Measurements from ENCODE around the gene M1AP. TPM values are rescaled to one million over a fixed set of nuclear protein-coding genes. Genes with fewer than 3 reads are reported as not detected.
A peak's percentile ranks its signal among the peaks of the same experiment; 100 is the strongest.

Gene M1AP
- total RNA-seq, 1 donor from 2014 or later = 2.5 TPM

DNA sequence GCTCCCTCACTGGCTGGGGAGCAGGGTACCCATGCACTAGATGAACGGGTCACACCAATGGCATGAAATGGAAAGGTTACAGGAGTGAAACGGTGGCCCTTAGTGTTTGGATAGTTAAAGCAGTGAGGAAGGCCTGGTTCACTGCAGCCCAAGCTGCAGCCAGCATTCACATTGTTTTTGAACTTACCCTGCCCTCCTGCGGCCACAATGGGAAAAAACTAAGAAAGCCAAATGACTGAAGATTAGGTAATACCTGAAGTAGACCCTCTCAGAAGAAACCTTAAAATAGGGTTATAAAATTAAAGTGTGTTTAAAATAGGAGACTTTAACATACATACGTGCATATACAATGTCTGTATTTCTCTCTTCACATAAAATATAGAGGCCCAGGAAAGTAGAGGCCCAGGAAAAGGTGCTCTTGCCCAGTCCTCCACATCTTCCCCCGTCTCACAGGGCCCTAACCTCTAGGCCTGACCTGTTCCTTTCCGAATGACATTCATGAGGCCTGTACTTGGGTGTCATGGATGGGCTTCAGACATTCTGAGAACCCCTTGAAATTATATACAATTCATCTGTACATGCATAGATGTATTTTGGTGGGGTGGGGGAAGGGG, 60.4 kb downstream of the M1AP start:
- no peak for DNase-seq (ENCODE audit: low read depth)
- H3K4me3 ChIP-seq (ENCODE audit: low read depth, low read length) = no peak overlapping the region
- TF ChIP-seq, protein P1, sequence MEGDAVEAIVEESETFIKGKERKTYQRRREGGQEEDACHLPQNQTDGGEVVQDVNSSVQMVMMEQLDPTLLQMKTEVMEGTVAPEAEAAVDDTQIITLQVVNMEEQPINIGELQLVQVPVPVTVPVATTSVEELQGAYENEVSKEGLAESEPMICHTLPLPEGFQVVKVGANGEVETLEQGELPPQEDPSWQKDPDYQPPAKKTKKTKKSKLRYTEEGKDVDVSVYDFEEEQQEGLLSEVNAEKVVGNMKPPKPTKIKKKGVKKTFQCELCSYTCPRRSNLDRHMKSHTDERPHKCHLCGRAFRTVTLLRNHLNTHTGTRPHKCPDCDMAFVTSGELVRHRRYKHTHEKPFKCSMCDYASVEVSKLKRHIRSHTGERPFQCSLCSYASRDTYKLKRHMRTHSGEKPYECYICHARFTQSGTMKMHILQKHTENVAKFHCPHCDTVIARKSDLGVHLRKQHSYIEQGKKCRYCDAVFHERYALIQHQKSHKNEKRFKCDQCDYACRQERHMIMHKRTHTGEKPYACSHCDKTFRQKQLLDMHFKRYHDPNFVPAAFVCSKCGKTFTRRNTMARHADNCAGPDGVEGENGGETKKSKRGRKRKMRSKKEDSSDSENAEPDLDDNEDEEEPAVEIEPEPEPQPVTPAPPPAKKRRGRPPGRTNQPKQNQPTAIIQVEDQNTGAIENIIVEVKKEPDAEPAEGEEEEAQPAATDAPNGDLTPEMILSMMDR (conservative IDR thresholded peaks at IDR 0.05; ENCODE audit: low read depth, low read length) = peak; percentile 72

DNA sequence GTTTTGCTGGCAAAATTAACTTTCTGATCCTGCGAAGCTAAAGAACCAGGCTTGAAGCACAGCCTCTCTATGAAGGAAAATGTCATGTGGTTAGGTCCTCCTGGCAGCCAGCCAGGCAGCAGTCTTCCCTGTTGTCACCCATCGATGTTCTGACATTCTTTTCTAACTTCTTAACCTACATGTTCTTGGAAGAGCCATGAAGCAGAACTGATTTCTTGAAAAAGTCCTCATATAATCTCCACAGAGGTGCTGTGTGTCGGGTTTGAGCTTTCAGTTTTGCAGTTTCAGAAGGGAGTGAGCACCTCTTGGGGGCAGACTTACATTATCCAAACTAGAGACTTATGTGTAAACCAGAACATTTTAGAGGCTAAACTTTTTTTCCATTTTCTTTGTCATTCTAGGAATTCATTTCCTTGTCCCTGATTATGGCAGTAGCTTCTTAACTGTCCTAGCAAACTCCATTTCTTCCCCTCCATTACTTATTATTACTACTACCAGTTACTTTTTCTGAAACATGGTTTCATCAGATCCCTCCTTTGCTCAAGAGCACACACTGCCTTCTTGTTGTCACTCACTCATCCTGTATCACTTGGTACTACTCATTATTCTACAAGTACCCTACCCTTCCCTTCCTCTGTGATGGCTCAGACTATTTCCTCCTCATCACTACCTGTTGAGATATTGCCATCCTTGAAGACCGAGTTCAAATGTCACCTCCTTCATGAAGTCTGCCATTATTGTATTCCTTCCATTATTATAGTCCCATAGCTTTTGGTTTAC, 62.5 kb downstream of the M1AP start:
- DNase-seq (ENCODE audit: low read depth) = no peak

GRCh38 chr2:74584088-74584645, 64.0 kb downstream of the M1AP start:
- DNase-seq (ENCODE audit: low read depth) = no peak
- TF ChIP-seq, protein P1 (conservative IDR thresholded peaks at IDR 0.05; ENCODE audit: low read depth, low read length) = no peak
- H3K4me3 ChIP-seq (ENCODE audit: low read depth, low read length) = no peak overlapping the region

More for the DNA sequence above, 62.5 kb downstream of the M1AP start:
- no peak overlapping the region for H3K4me3 ChIP-seq (ENCODE audit: low read depth, low read length)
- TF ChIP-seq, protein P1 (conservative IDR thresholded peaks at IDR 0.05; ENCODE audit: low read depth, low read length) = no peak

GRCh38 chr2:74583504-74583903, 64.6 kb downstream of the M1AP start:
- no peak overlapping the region for H3K4me3 ChIP-seq (ENCODE audit: low read depth, low read length)
- TF ChIP-seq, protein P1 (conservative IDR thresholded peaks at IDR 0.05; ENCODE audit: low read depth, low read length) = no peak
- DNase-seq (ENCODE audit: low read depth) = peak; percentile 37

GRCh38 chr2:74582184-74582583, 65.9 kb downstream of the M1AP start:
- no peak for DNase-seq (ENCODE audit: low read depth)
- TF ChIP-seq, protein P1 (conservative IDR thresholded peaks at IDR 0.05; ENCODE audit: low read depth, low read length) = no peak
- no peak overlapping the region for H3K4me3 ChIP-seq (ENCODE audit: low read depth, low read length)

GRCh38 chr2:74581463-74581862, 66.7 kb downstream of the M1AP start:
- H3K4me3 ChIP-seq (ENCODE audit: low read depth, low read length) = no peak overlapping the region
- TF ChIP-seq, protein P1 (conservative IDR thresholded peaks at IDR 0.05; ENCODE audit: low read depth, low read length) = no peak
- no peak for DNase-seq (ENCODE audit: low read depth)
